CD4-positive, alpha-beta T cell treated with Interleukin-6 at 100 ng/mL for 8 hours (primary cell): ENCODE measurements around the gene HK2.

Experiments
- DNase-seq: peaks from one replicate; pipeline ENCODE4 v3.0.0-alpha.2; 2020; ENCODE audit warnings: mixed read lengths, low spot score

The HK2 gene

DNA sequence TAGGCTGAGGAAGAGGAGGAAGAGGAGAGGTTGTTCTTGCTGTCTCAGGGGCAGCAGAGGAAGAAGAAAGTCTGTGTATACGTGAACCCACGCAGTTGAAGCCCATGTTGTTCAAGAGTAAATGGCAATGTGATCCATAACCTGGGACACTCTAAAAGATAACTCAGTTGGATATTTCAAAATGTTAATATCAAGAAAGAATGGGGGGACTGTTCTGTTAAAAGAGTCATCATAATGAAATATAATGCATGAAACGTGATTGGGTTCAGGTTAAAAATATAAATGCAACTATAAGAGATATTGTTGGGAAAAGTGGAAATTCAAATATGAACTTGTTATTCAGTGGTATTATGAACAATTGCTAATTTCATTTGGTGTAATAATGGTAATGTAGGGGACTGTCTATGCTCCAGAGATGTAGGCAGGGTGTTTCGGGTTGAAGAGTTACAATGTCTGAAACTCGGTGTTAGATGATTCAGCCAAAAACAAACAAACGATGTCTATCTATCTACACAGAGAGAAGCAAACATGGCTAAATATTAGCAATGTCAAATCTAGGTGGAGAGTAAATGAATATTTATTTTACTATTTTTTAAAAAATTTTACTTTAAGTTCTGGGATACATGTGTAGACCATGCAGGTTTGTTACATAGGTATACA, 103.4 kb downstream of the HK2 start:
- no peak for DNase-seq

- no peak for DNase-seq
Observed at GRCh38 chr2:74938264-74938663, 104.3 kb downstream of the HK2 start.

DNA sequence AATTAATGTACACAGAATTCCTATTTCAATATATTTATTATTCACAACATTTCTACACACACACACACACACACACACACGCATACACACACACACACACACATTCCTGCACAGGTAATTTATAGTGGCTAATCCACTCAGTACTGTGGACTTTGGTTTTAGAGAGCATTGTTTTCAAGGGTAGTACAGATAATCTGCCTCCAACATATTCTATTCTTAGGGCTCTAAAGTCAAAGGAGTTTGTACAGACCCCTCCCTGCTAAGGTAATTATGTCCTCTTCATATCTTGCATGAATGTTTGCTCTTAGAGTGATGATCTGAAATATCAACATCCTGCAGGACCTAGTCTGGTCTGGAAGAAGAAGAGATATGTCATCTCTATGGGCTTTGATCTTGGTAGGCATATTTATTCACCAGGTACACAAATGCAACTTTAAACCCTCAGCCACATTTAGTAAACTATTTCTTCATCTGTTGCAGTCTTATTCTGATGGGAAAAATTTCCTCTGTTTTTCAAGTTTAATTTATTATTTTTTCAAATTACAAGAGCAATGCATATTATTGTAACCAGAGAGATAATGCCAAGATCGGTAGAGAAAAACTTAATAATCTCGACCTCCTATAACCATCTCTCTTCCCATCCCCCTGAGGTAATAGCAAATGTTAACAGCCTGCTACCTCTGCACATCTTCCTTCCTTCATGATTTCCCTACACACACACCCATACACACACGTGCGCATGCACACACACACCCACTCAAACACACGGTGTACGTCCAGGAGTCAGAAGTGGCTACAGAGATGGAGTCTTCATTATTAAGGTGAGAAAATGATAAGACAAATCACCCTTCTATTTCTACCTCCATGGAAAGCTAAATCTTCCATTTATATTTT, 106.2 kb downstream of the HK2 start:
- no peak for DNase-seq

- DNase-seq, result no peak
Observed at GRCh38 chr2:74941284-74941683, 107.4 kb downstream of the HK2 start.

DNA sequence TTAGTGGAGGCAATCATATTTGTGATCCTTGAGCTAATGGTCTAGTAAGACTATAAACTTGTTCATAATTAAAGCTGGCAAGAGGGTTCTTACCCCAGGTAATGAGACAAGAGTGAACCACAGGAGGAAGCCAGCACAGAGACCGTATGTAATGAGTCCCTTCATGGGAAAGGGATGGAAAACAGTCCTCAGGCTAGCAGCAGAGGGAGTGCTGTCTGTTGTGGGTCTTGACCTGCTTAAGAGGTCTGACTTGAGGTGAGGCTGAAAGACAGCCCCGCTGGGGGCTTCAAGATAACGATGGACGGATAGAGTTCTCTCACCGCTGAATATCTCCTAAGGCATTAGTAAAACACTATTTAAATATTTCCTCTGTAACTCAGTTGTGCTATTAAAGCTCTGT, 108.3 kb downstream of the HK2 start:
- no peak for DNase-seq
